SK-N-SH treated with all-trans-retinoic acid at 6 μM for 48 hours (cell line): ENCODE results near the gene SULT1A3.
"Not testable (repeated sequence)": the region's sequence is repeated elsewhere in the genome, so short reads cannot be mapped to it uniquely, and the experiment has no call there.

ENCODE experiments used
- ARNTL ChIP-seq: fragments of 450-650 bp; formaldehyde crosslinking; IDR thresholded peaks from 2 replicates; pipeline ENCODE4 v1.5.0; 2020; ENCODE audit warnings: low read depth, mild to moderate bottlenecking, moderate library complexity, borderline replicate concordance
- ESRRG ChIP-seq: fragments of 250-450 bp; sonication (Bioruptor Pico); IDR thresholded peaks from 2 replicates; pipeline ENCODE4 v1.6.1; 2021; ENCODE audit warnings: mild to moderate bottlenecking
- PPARA ChIP-seq: fragments of 250-450 bp; sonication (Bioruptor Pico); IDR thresholded peaks from 2 replicates; pipeline ENCODE4 v1.5.0; 2020; ENCODE audit warnings: mild to moderate bottlenecking, borderline replicate concordance
- ZC3H10 ChIP-seq: fragments of 250-450 bp; sonication (Bioruptor Pico); IDR thresholded peaks from 2 replicates; pipeline ENCODE4 v1.5.1; 2021; ENCODE audit warnings: mild to moderate bottlenecking, moderate library complexity
- ZFP3 ChIP-seq: fragments of 250-450 bp; sonication (Bioruptor Pico); IDR thresholded peaks from 2 replicates; pipeline ENCODE4 v1.5.0; 2020; ENCODE audit warnings: mild to moderate bottlenecking, moderate library complexity
- ZFP30 ChIP-seq: fragments of 450-650 bp; formaldehyde crosslinking; IDR thresholded peaks from 2 replicates; pipeline ENCODE4 v1.5.0; 2022; ENCODE audit warnings: mild to moderate bottlenecking, moderate library complexity
- TF ChIP-seq, protein P1 (sequence below): fragments of 250-450 bp; sonication (Bioruptor Pico); IDR thresholded peaks from 2 replicates; pipeline ENCODE4 v1.8.0; 2021; ENCODE audit warnings: low read depth, mild to moderate bottlenecking, moderate library complexity, borderline replicate concordance

DNA sequence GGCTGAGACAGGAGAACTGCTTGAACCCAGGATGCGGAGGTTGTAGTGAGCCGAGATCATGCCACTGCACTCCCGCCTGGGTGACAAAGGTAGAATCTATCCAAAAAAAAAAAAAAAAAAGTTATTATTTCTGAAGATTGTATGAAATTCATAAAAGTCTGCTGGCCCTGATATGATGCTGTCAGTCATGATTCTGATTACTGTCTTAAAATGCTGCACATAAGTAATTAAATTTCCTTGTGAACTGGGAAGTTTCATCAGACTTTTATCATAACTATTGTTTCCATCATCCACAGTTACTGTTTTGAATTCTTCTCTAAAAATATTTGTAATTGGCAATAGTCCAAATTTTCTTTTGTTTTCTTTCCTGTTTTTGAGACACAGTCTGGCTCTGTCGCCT, 49.3 kb downstream of the SULT1A3 start, which contains the start of gene NPIPB13:
- TF ChIP-seq ZFP3 (CRISPR knock-in tag); ZC3H10 (CRISPR knock-in tag); PPARA (CRISPR knock-in tag); ZFP30 (CRISPR knock-in tag); ESRRG (CRISPR knock-in tag); ARNTL: not testable (repeated sequence)
- TF ChIP-seq, protein P1, sequence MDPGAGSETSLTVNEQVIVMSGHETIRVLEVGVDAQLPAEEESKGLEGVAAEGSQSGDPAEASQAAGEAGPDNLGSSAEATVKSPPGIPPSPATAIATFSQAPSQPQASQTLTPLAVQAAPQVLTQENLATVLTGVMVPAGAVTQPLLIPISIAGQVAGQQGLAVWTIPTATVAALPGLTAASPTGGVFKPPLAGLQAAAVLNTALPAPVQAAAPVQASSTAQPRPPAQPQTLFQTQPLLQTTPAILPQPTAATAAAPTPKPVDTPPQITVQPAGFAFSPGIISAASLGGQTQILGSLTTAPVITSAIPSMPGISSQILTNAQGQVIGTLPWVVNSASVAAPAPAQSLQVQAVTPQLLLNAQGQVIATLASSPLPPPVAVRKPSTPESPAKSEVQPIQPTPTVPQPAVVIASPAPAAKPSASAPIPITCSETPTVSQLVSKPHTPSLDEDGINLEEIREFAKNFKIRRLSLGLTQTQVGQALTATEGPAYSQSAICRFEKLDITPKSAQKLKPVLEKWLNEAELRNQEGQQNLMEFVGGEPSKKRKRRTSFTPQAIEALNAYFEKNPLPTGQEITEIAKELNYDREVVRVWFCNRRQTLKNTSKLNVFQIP, result not testable (repeated sequence)
